ENCODE data around the gene ZNF546.

The ZNF546 gene

GRCh38 chr19:40070058-40070457 lies 73.2 kb downstream of the ZNF546 start:
- no peak for TF ChIP-seq CTCF (conservative IDR thresholded peaks at IDR 0.05; ENCODE audit: control insufficient read depth, insufficient read depth, low read depth, low read length)
- no peak overlapping the region for H3K4me3 ChIP-seq (ENCODE audit: control insufficient read depth, low read depth, low read length)
- no peak for DNase-seq (ENCODE audit: low read depth)

Data from fibroblast of mammary gland (primary cell).